Measurements from ENCODE around the gene AMPD2. TPM values are rescaled to one million over a fixed set of nuclear protein-coding genes. Genes with fewer than 3 reads are reported as not detected.
A peak's percentile ranks its signal among the peaks of the same experiment; 100 is the strongest.

The AMPD2 gene
- total RNA-seq, 1 donor from 2014 or later: 22.9 TPM

GRCh38 chr1:109630898-109631512 lies 11.4 kb downstream of the AMPD2 start:
- peaks cover 17% of the 10 kb centered on the region for H3K4me1 ChIP-seq
- no peaks in the 10 kb centered on the region for H3K79me2 ChIP-seq (ENCODE audit: low read depth)
- H3K9ac ChIP-seq: no peak overlapping the region
- H3K27ac Mint-ChIP-seq: no peak overlapping the region
- no peaks in the 10 kb centered on the region for H3K9me3 Mint-ChIP-seq
- no peaks in the 10 kb centered on the region for H3K27me3 ChIP-seq
- TF ChIP-seq EZH2phosphoT487 (IDR thresholded peaks at IDR 0.05) (no peak), CTCF (IDR thresholded peaks at IDR 0.05) (no peak), EZH2 (IDR thresholded peaks at IDR 0.05) (no peak)
- no peak overlapping the region for H3K4me3 ChIP-seq
- no peak overlapping the region for H3K27ac ChIP-seq
- no peaks in the 10 kb centered on the region for H4K20me1 ChIP-seq (ENCODE audit: low read depth)
- no peak overlapping the region for H3K4me3 Mint-ChIP-seq
- H2AFZ ChIP-seq (replicated peaks): no peak overlapping the region
- no peaks in the 10 kb centered on the region for H3K36me3 ChIP-seq
- H3F3A ChIP-seq (ENCODE audit: low read depth): peaks cover 9% of the 10 kb centered on the region
- peaks cover 13% of the 10 kb centered on the region for H3K4me1 Mint-ChIP-seq
- no peak for DNase-seq (ENCODE audit: low spot score)
- no peak overlapping the region for H3K4me2 ChIP-seq
- H3K27me3 Mint-ChIP-seq (ENCODE audit: insufficient read depth, low read depth): peaks cover 2% of the 10 kb centered on the region
- H3K9me3 ChIP-seq (ENCODE audit: low read depth): no peaks in the 10 kb centered on the region
- peaks cover 21% of the 10 kb centered on the region for H3K36me3 Mint-ChIP-seq

- Histone ChIP-seq H3K27me3 (no peaks in the 10 kb centered on the region), H3K4me2 (no peak overlapping the region), H3K4me3 (no peak overlapping the region), H3K27ac (peak overlapping the region; percentile 37), H3K9ac (no peak overlapping the region), H3F3A (ENCODE audit: low read depth) (peaks cover 9% of the 10 kb centered on the region), H3K36me3 (no peaks in the 10 kb centered on the region), H2AFZ (replicated peaks) (no peak overlapping the region), H3K4me1 (peaks cover 21% of the 10 kb centered on the region), H3K79me2 (ENCODE audit: low read depth) (no peaks in the 10 kb centered on the region), H3K9me3 (ENCODE audit: low read depth) (no peaks in the 10 kb centered on the region), H4K20me1 (ENCODE audit: low read depth) (no peaks in the 10 kb centered on the region)
- Mint-ChIP-seq H3K36me3 (peaks cover 19% of the 10 kb centered on the region), H3K4me1 (peaks cover 21% of the 10 kb centered on the region), H3K27ac (no peak overlapping the region), H3K9me3 (no peaks in the 10 kb centered on the region), H3K27me3 (ENCODE audit: insufficient read depth, low read depth) (peaks cover 2% of the 10 kb centered on the region), H3K4me3 (no peak overlapping the region)
- DNase-seq (ENCODE audit: low spot score): no peak
- TF ChIP-seq EZH2 (IDR thresholded peaks at IDR 0.05): no peak
- TF ChIP-seq CTCF (IDR thresholded peaks at IDR 0.05): no peak
- TF ChIP-seq EZH2phosphoT487 (IDR thresholded peaks at IDR 0.05): no peak
Measured at GRCh38 chr1:109631513-109632505, 12.2 kb downstream of the AMPD2 start.

- DNase-seq (ENCODE audit: low spot score): peak; percentile 72
Measured at GRCh38 chr1:109632671-109633346, 13.2 kb downstream of the AMPD2 start.

More at GRCh38 chr1:109632671-109633346, 13.2 kb downstream of the AMPD2 start:
- Histone ChIP-seq H2AFZ (replicated peaks) (no peak overlapping the region), H3K9ac (no peak overlapping the region), H3K9me3 (ENCODE audit: low read depth) (no peaks in the 10 kb centered on the region), H4K20me1 (ENCODE audit: low read depth) (no peaks in the 10 kb centered on the region), H3F3A (ENCODE audit: low read depth) (peaks cover 9% of the 10 kb centered on the region), H3K36me3 (no peaks in the 10 kb centered on the region), H3K4me2 (peak overlapping the region; percentile 49), H3K4me3 (no peak overlapping the region), H3K27ac (peak overlapping the region; percentile 78), H3K4me1 (peaks cover 21% of the 10 kb centered on the region), H3K27me3 (no peaks in the 10 kb centered on the region), H3K79me2 (ENCODE audit: low read depth) (no peaks in the 10 kb centered on the region)
- Mint-ChIP-seq H3K36me3 (peaks cover 13% of the 10 kb centered on the region), H3K4me1 (peaks cover 24% of the 10 kb centered on the region), H3K27ac (peak overlapping the region; percentile 63), H3K4me3 (no peak overlapping the region), H3K27me3 (ENCODE audit: insufficient read depth, low read depth) (peaks cover 2% of the 10 kb centered on the region), H3K9me3 (no peaks in the 10 kb centered on the region)
- no peak for TF ChIP-seq CTCF (IDR thresholded peaks at IDR 0.05)
- no peak for TF ChIP-seq EZH2phosphoT487 (IDR thresholded peaks at IDR 0.05)
- no peak for TF ChIP-seq EZH2 (IDR thresholded peaks at IDR 0.05)

All from neural progenitor cell (in vitro differentiated cells).